ENCODE measurements around the gene ANKRD13B. TPM values are rescaled to one million over a fixed set of nuclear protein-coding genes. Genes with fewer than 3 reads are reported as not detected.

Gene ANKRD13B
- polyA plus RNA-seq, 2 of the 4 experiments (the other 2 are of a cell fraction), result 4.5 to 17.8 TPM

DNA sequence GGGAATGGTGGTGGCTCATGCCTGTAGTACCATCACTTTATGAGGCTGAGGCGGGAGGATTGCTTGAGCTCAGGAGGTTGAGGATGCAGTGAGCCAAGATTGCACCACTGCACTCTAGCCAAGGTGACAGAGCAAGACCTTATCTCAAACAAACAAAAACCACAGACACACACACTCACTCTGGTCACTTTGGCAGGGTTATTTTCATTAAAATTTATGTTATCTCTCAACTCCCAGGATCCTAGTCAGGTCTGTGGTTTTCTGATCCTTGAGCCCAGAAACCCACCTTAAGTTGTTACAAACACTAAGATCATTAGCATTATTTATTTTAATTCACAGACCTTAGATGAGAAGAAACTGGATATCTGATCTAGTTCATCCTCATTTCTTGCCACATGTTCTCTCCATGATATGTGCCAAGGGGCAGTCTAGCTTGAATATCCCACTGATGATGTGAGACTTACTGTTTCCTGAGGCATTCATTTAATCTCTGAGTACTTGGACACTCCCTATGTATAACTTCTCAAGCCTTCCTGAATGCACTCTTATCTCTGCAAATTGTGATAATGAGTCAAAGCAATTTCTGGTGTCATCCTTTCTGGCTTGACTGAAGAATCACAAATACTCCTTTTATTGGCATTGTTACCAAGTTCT is 35.7 kb upstream of the ANKRD13B start:
- ChIA-PET POLR2A (interaction anchor here (1.4 to 2.3 kb wide), 2 partner anchors 9 to 24 kb away, joined by 3 to 10 read pairs; partner anchors contain the start of gene ABHD15), CTCF (interaction anchor here (1.2 to 5.0 kb wide), 5 partner anchors 9 to 187 kb away, joined by 4 to 25 read pairs (median 11); no protein-coding TSS in a partner anchor)
- ATAC-seq (peak; percentile 21 to 53; a peak in 4 of 6 replicates), DNase-seq (ENCODE audit: low read depth in 1 of 2, low spot score in 1 of 2) (no peak), FAIRE-seq (no peak)
- Histone ChIP-seq H3K4me2 (peak overlapping the region; percentile 21; the same call in 2 of the 3 replicates), H3K27ac (peak overlapping the region in 1 of 2 experiments; percentile 20; a peak in 1 of 6 replicates), H3K4me1 (peaks cover 33% of the 10 kb centered on the region), H3K9me3 (no peaks in the 10 kb centered on the region), H3K4me3 (no peak overlapping the region)
- TF ChIP-seq, protein P1, sequence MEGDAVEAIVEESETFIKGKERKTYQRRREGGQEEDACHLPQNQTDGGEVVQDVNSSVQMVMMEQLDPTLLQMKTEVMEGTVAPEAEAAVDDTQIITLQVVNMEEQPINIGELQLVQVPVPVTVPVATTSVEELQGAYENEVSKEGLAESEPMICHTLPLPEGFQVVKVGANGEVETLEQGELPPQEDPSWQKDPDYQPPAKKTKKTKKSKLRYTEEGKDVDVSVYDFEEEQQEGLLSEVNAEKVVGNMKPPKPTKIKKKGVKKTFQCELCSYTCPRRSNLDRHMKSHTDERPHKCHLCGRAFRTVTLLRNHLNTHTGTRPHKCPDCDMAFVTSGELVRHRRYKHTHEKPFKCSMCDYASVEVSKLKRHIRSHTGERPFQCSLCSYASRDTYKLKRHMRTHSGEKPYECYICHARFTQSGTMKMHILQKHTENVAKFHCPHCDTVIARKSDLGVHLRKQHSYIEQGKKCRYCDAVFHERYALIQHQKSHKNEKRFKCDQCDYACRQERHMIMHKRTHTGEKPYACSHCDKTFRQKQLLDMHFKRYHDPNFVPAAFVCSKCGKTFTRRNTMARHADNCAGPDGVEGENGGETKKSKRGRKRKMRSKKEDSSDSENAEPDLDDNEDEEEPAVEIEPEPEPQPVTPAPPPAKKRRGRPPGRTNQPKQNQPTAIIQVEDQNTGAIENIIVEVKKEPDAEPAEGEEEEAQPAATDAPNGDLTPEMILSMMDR (IDR thresholded peaks at IDR 0.05), result no peak
- TF ChIP-seq FOSL2 (IDR thresholded peaks at IDR 0.05) (no peak), FOSL2 (CRISPR knock-in tag; IDR thresholded peaks at IDR 0.05) (peak; percentile 4; the same call in 1 of the 2 replicates), ELK1 (IDR thresholded peaks at IDR 0.05; ENCODE audit: low read depth, low read length) (no peak), RARB (CRISPR knock-in tag; IDR thresholded peaks at IDR 0.05) (no peak), BHLHE40 (IDR thresholded peaks at IDR 0.05; ENCODE audit: low read depth, low read length) (no peak), NFE2L2 (conservative IDR thresholded peaks at IDR 0.05; ENCODE audit: low read length) (no peak), E2F6 (IDR thresholded peaks at IDR 0.05; ENCODE audit: borderline replicate concordance, low read depth) (no peak), TP53 (CRISPR knock-in tag; IDR thresholded peaks at IDR 0.05) (no peak), FOSB (CRISPR knock-in tag; IDR thresholded peaks at IDR 0.05) (no peak), EP300 (IDR thresholded peaks at IDR 0.05) (no peak), JUN (IDR thresholded peaks at IDR 0.05) (0 out of 5 replicates have a peak, but pooled peaks of 1 of the 2 experiments have one; percentile 21), BCL3 (IDR thresholded peaks at IDR 0.05) (no peak), CEBPB (IDR thresholded peaks at IDR 0.05) (no peak), NR3C1 (IDR thresholded peaks at IDR 0.05) (no peak), EHF (CRISPR knock-in tag; IDR thresholded peaks at IDR 0.05) (no peak)
- TF ChIP-seq, protein P2, sequence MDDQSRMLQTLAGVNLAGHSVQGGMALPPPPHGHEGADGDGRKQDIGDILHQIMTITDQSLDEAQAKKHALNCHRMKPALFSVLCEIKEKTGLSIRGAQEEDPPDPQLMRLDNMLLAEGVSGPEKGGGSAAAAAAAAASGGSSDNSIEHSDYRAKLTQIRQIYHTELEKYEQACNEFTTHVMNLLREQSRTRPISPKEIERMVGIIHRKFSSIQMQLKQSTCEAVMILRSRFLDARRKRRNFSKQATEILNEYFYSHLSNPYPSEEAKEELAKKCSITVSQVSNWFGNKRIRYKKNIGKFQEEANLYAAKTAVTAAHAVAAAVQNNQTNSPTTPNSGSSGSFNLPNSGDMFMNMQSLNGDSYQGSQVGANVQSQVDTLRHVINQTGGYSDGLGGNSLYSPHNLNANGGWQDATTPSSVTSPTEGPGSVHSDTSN (IDR thresholded peaks at IDR 0.05), result no peak
- TF ChIP-seq, protein P3, sequence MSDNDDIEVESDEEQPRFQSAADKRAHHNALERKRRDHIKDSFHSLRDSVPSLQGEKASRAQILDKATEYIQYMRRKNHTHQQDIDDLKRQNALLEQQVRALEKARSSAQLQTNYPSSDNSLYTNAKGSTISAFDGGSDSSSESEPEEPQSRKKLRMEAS (IDR thresholded peaks at IDR 0.05), result no peak
- 85% methylated on average over 1 of the region's 1 CpG for WGBS (ENCODE audit: missing lambda C conversion rate)

DNA sequence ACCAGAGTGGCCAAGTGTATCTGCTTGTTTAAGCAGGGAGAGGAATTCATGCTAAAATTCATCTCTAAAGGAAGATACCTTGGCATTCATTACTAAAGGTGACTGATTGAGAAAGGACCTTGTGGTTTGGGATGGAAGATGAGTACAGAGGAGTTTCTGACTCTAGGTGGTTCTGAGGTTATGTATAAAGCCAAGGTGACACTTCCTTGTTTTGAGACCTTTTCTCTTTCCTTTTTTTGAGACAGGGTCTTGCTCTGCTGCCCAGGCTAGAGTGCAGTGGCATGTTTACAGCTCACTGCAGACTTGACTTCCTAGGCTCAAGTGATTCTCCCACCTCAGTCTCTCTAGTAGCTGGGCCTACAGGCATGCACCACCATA is 35.2 kb upstream of the ANKRD13B start:
- no peaks in the 10 kb centered on the region for H3K9me3 ChIP-seq
- FAIRE-seq (peak; percentile 49), DNase-seq (ENCODE audit: low read depth in 1 of 2, low spot score in 1 of 2) (no peak), ATAC-seq (no peak; a peak in 1 of 6 replicates)
- peaks cover 33% of the 10 kb centered on the region for H3K4me1 ChIP-seq
- POLR2A ChIA-PET, result interaction anchor here (1.4 to 2.3 kb wide), 2 partner anchors 8 to 23 kb away, joined by 3 to 10 read pairs; partner anchors contain the start of gene ABHD15
- 0 out of 6 replicates have a peak overlapping the region, but pooled peaks of 1 of the 2 experiments have one; percentile 1 for H3K27ac ChIP-seq
- H3K4me3 ChIP-seq, result no peak overlapping the region
- H3K4me2 ChIP-seq, result peak overlapping the region; percentile 21; the same call in 1 of the 3 replicates
- CTCF ChIA-PET, result interaction anchor here (1.2 to 5.0 kb wide), 4 partner anchors 10 to 187 kb away, joined by 4 to 25 read pairs (median 9); no protein-coding TSS in a partner anchor
- TF ChIP-seq HOXB13 (CRISPR knock-in tag; IDR thresholded peaks at IDR 0.05; ENCODE audit: low read depth), result no peak
- no peak for TF ChIP-seq RARB (CRISPR knock-in tag; IDR thresholded peaks at IDR 0.05)
- no peak for TF ChIP-seq ESRRA (IDR thresholded peaks at IDR 0.05; ENCODE audit: borderline replicate concordance, low read length)
- TF ChIP-seq POLR2AphosphoS2 (conservative IDR thresholded peaks at IDR 0.05; ENCODE audit: low read length), result no peak
- no peak for TF ChIP-seq RNF2 (IDR thresholded peaks at IDR 0.05; ENCODE audit: borderline replicate concordance, low read depth)
- TF ChIP-seq ZFP36 (IDR thresholded peaks at IDR 0.05; ENCODE audit: borderline replicate concordance, partially characterized antibody), result no peak
- no peak for TF ChIP-seq EP300 (IDR thresholded peaks at IDR 0.05)
- no peak for TF ChIP-seq CEBPB (IDR thresholded peaks at IDR 0.05)
- TF ChIP-seq FOSB (CRISPR knock-in tag; IDR thresholded peaks at IDR 0.05), result no peak
- no peak for TF ChIP-seq SMC3 (IDR thresholded peaks at IDR 0.05)
- TF ChIP-seq E2F6 (IDR thresholded peaks at IDR 0.05; ENCODE audit: borderline replicate concordance, low read depth), result no peak
- TF ChIP-seq, protein P1 (IDR thresholded peaks at IDR 0.05), result no peak
- no peak for TF ChIP-seq KDM5A (IDR thresholded peaks at IDR 0.05)
- no peak for TF ChIP-seq CHD4 (IDR thresholded peaks at IDR 0.05; ENCODE audit: borderline replicate concordance)
- no peak for TF ChIP-seq FOSL2 (IDR thresholded peaks at IDR 0.05)
- no peak for TF ChIP-seq FOSL2 (CRISPR knock-in tag; IDR thresholded peaks at IDR 0.05)
